NCI-H2171 (cell line): ENCODE results near the gene RAP1GAP.

Source experiments
- DNase-seq: peaks from one replicate; lab custom pipeline; 2025; lab: John Stamatoyannopoulos, UW

Gene RAP1GAP

DNA sequence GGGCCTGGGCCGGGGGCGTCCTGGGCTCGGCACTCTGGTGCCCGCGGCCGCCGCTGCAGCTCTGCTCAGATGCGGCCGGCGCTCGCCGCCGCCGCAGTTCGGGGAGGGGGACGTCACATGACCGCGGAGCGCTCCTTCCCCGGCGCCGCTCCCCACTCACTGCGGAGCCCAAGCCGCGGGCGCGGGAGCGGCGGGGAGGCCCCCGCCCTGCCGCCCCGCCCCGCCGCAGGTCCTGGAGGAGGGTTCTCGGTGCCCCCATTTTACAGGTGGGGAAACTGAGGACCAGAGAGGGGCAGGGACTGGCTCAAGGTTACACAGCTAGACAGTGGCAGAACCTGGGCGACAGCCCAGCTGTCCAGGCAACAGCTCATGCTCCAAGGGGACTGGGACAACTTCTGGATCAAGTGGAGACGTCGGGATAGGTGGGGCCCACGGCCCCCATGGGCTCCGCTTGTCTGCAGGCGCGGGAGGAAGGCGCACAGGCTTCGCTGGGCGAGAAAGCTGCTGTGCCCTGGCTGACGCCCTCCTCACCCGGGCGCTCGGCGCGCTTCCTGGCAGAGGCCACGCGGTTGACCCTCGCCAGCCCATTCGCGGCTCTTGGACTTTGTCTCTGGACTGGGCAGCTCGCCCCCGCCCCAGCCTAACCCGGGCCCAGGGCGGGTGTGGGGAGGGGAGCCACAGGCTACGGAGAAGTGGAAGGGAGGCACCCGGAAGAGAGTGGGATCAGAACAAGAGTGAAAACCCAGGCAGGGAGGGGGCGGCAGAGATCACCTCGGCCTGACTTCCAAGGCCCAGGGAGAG lies at the start of gene RAP1GAP:
TSS of gene RAP1GAP (minus strand) at position 100 of the 801 bp plus-strand sequence. CDS start 49,325 bp downstream, outside the sequence.
- DNase-seq: peak; percentile 32

DNA sequence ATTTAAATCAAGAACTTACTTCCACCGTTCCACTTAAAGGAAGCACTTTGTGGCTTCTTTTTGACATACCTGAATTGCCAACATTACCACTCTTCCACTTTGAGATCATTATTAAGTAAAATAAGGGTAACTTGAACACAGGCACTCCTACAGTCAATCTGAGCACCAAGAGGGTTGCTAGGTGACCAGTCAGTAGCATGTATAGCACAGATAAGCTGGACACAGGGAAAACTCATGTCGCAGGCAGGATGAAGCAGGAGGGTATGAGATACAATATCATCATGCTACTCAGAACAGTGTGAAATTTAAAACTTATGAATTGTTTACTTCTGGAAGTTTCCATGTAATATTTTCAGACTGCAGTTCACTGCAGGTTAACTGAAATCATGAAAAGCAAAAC lies 47.0 kb upstream of the RAP1GAP start:
- DNase-seq: no peak

DNA sequence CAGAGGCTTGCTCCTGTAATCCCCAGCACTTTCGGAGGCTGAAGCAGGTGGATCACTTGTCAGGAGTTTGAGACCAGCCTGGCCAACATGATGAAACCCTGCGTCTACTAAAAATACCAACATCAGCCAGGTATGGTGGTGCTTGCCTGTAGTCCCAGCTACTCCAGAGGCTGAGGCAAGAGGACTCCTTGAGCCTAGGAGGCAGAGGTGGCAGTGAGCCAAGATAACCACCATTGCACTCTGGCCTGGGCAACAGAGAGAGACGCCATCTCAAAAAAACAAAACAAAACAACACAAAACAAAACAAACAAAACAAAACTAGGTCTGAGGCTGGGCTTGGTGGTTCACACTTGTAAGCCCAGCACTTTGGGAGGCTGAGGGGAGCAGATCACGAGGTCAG lies 38.7 kb upstream of the RAP1GAP start:
- no peak for DNase-seq

DNA sequence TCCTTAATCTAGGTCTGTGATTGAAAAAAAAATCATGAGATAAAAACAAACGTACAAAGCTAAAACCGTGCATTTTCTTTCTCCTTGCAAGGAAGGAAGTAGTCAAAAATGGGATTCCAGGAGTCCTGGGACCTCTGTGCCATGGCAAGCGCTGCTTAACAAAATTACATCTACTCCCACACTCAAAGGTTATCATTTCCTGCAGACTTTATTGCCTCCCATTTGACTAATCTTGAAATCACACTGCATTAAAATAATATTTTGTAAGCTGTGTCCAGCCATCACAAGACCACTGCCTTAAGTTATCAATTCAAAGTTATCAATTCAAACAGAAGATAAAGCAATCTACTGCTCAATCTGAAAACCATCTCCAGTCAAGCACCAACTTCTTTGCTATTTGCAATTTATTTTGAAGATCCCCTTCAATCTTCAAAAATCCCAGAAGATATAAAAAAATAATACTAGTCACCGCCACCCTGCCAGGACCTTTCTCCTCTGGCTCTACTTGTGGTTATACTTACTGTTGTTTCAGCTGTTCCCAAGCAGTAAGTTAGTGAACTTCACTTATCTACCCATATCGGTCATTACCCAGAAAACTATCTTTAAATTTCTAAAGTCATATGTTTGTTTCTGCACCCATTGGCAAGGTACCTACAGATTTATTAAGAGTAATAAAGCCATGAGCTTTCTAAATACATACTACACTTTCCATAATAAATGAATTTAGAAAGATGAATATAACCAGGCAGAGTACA lies 38.1 kb upstream of the RAP1GAP start:
- DNase-seq: no peak

DNA sequence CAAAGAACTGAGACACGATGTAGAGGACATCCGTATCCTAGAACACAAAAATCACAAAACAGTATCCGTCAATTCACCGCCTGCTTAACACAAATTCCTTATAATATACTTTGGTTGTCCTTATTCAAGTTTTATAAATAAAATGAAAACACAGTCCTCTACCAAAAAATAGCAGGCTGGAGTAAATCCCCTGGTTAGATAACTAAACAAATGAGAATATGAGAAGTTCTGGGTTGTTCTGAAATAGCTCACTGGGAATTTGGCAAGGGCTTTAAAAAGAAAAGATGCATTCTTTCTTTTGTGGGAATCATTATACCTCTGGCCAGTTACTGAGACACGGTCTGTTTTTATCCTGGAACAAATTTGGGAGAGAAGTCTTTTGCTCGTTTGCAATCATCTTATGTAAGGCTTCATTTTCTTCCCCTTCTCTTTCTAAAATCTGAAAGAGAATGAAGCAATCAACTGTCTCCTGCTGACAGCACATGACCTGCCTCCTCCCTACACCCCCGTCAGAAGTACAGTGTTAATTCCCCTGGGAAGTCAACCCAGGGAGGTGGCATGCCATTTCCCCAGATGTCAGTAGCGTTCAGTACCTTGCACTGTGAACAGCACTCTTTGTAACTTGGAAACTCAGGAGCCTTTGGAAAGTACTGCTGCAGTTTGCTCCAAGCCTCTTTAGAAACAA lies 37.1 kb upstream of the RAP1GAP start:
- peak; percentile 81 for DNase-seq

DNA sequence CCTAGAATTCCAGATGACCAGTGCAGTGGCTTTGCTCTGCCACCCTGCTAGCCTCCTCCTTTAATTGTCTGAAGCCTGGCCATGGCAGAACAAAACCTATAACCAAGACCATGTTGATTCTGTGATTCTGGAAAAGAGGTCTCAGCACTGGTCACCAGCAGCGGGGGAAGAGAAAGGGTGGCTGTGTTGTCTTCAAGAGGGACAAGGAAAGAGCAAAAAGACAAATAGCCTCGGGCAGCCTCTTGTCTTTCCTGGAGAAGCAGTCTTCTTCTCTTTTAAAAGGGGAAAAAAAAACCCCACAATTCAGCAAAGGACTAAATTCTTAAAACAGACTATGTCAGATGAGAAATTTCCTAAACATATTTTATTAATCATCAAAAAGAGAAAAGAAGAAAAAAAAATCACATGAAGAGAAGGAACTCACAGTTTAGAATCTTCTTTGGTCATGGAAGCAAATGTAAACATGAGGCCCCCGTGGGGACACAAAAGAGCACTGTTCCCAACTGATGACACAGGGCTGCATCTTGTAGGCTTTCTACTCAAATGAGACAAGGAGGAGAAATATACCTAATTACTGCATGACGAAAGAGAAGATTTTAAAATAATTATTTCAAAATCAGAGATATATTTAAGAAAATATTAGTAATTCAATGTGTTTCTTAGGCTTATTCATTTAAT lies 36.3 kb upstream of the RAP1GAP start:
- no peak for DNase-seq

DNA sequence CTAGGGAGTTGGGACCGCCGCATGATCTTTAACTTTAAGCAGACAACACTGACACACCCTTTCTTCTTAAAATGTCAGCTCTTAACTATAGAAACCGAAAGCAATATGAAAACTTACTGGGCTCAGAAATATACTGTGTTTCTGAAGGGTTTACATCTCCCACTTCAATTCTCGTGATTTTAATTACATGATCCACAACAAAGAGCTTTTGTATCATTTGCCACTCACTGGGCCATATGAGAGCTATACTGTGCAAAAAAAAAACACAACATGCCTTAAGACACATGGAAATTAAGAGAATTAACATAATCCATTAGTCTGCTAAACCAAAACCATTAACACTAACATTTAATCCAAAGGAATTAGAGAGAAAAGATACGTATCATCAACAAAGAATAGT lies 35.0 kb upstream of the RAP1GAP start:
- no peak for DNase-seq

DNA sequence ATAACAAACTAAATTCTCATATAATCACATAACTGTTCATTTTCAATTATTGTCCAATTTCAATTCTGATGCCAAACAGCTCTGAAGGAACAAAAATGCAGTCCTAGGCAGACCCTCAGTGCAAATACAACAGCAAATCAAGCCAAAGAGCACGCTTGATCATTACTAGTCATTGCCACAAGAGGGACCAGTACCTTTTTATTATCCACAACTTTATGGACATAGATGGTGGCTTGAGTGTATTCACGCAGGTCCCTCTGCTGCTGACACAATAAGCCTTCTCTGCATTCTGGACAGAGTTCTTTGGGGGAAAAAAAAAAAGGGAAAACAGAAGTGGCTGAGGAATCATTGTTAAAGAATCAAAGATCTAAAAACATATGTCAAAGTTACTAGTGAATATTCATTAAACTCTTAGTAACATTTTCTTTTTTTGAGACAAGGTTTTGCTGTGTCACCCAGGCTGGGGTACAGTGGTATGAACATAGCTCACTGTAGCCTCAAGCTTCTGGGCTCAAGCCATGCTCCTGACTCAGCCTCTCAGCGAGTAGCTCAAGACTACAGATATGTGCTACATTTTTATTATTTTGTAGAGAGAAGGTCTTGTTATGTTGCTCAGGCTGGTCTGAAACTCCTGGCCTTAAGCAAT lies 34.3 kb upstream of the RAP1GAP start:
- no peak for DNase-seq

DNA sequence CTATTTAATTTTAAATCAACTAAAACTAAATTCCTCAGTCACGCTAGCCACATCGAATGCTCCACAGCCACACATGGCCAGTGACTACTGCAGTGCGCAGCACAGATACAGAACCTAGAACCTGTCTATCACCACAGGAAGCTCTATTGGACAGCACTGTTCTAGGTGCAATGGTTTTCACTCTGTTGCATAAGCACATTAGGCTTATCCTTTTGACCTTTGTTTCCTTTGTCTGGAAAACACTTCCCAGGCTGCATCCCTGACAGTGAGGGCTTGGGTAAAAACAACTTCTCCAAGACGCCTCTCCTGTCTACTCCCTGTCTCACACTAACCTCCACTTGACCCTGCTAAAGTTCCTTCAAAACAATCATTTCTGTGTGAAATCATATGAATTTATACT lies 33.6 kb upstream of the RAP1GAP start:
- no peak for DNase-seq

DNA sequence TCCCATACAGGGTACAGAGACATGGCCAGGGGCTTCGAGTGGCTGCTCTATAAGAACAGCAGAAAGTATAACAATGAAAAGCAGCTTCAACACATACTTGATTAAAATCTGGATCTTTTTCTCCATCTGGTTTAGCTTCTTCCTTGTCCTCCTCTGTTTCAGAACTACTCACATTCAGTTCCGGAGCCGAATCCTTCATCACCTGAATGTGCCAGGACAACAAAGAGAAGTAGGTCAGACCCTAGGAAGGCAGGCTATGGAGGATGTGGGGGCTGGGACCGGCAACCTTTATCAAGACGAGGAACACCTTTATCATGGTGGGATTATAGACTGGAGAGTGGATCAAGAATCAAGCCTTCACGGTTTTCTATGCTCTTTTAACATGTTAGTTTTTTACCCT lies 32.2 kb upstream of the RAP1GAP start:
- DNase-seq: no peak

DNA sequence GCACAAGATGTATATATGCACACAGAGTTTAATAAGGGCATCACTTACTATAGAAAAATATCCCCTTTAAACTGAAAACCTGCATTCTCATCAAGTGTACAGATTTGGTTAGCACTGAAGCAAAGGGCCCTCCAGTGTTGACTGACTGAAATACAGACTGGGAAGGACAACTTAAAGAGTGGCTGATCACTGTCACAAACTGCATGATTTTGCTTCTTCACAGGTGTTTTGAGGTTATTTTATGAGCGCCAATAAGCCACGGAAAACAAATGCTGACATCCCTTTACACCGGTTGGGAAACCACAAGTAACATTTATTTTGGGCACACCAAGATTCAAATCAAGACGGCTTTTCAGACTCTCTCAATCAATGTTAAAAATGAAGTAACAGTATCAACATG lies 30.9 kb upstream of the RAP1GAP start:
- DNase-seq: no peak

DNA sequence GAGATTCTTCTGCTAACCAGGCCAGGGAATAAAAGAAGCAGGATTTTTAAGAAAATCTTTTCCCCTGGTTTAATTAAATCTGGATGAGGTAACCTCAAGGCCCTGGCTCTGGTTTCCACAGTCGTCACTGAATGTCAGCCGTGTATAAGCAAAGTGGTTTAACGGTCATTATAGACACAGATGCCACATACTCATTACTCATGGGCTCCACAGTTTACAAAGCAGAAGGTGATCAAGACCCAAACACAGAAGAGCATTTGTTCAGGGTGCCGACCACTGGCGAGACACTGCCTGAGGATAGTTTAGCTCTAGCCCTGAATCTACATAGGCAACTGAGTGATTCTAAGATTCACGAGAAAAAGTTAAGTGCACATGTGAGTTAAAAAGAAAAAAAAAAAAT lies 27.8 kb upstream of the RAP1GAP start:
- no peak for DNase-seq

DNA sequence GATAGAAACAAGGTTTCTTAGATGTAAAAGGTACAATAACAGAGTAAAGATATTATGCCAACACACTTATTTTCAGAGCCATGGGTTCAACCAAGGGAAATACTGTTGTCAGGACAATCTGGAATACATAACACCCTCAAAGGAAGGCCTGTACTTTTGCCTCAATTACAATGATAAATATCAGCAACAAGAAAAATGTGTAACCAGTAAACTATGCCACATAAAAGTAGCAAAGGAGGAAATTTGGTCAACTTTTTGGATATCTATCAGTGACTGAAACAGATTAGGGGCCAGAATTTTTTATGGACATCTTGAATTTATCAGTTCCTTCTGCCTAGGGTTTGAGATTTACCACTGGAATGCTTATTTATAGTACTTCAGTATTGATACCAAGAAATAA lies 24.6 kb upstream of the RAP1GAP start:
- DNase-seq: no peak

DNA sequence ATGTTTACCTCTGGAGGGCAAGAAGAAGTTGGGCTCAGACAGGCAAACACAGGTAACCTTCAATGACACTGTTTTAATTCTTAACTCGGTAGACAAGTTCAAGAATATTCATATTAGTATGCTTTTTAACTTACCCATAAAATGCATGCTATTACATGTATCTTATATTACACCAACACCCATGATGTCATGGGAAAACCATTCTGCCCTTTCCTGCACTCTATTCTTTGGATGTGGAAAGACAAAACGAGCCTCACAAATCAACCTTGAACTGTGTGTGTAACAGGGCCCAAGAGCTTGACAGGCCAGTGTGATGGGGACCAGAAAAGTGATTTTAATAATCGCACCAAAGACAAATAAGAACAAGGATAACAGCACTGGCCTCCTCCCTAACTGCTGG lies 22.6 kb upstream of the RAP1GAP start:
- no peak for DNase-seq

DNA sequence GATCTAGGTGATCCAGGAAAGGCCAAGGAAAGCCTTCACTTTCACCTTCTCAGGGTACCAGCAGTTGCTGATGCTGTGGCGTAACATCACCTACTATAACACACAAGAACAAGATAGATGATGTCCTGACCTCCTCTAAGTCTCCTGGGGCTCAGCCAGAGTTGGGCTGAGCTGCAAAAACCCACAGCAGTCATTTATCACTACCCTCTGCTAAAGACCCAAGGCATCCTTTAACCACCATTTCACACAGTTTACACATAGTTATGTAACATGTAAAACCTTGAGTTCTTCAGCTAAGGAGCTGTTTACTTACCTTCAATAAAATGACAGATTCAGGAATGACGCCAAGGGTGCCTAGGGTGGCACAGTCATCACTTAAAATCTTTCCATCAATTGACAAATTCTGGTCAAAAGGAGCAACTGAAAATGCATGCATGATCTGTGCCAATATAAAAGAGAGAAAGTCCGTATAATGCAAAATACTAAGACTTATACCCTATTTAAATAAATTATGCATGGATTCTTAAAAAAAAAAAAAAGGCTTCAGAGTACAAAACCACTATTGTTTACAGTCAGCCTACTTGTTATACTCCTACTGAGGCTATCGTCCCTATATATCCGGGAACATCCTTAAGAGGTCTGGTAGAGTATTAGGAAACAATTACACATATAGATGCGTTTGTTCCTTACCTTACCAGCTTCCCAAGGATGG lies 20.7 kb upstream of the RAP1GAP start:
- DNase-seq: no peak

DNA sequence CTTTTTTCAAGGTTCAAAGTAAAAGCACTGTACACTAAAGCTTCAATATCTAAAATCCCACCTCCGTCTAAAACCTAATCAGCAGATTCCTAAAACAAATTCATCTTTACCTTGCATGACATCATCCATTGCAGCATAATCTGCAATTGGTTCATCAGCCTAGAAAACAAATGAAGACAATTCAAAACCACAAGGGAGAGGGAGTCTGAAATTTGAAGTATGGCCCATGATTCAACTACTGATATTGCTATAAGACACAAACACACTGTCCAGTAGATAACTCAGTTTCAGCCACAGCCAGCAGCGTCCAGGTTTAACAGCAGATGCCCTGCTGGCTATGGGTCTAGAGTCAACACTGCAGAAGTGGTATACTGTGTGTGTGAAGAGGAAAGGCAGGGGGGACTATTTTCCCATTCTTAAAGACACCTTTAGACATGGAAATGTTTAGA lies 17.9 kb upstream of the RAP1GAP start:
- no peak for DNase-seq

DNA sequence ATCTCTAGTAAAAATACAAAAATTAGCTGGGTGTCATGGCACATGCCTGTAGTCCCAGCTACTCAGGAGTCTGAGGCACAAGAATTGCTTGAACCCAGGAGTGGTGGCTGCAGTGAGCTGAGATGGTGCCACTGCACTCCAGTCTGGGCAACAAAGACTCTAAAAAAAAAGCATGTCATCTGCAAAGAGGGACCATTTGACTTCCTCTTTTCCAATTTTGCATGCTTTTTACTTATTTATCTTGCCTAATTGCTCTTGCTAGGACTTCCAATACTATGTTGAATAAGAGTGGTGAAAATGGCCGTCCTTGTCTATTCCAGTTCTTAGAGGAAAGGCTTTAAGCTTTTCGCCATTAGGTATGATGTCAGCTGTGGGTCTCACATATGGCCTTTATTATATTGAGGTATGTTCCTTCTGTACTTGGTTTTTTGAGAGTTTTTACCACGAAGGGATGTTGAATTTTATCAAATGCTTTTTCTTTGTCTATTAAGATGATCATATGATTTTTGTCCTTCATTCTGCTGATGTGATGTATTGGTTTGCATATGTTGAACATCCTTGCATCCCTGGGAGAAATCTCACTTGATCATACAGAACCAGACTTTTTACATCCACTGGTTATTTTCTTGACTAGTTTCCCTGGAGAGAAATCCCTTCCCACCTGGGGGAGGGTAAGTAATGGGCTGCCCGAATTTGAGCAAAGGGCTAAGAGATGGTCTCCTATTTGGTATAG lies 17.0 kb upstream of the RAP1GAP start:
- DNase-seq: no peak

DNA sequence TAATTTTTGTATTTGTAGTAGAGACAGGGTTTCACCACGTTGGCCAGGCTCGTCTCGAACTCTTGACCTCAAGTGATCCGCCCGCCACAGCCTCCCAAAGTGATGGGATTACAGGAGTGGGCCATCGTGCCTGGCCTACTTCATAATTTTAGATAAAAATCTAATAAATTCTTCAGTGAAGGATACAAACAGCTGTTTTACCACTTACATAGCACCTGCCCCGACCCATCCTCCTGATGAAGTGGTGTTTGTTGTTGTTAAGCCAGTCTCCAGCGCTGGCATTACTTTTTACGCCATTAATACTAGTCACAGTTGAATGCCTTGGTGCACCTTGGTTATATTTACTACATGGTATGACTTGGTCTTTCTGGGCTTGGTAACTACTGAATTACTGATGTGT lies 12.3 kb upstream of the RAP1GAP start:
- DNase-seq: no peak

DNA sequence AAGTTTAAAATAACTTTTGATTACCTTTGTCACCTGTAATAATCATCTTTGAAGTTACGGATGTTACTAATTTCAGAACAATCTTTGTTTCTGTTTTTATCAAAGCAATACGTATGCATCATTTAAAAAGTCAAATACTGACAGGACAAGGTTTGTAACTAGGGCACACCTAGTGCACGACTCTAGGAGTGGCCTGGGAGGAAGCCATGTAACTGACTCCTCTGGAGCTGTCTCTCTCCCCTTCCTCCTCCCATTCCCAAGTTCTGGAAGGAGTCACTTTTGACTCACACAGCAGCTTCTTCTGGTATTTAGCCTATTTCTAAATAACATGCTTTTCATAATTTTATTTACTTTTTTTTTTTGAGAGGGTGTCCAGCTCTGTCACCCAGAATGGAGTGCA lies 11.8 kb upstream of the RAP1GAP start:
- no peak for DNase-seq

DNA sequence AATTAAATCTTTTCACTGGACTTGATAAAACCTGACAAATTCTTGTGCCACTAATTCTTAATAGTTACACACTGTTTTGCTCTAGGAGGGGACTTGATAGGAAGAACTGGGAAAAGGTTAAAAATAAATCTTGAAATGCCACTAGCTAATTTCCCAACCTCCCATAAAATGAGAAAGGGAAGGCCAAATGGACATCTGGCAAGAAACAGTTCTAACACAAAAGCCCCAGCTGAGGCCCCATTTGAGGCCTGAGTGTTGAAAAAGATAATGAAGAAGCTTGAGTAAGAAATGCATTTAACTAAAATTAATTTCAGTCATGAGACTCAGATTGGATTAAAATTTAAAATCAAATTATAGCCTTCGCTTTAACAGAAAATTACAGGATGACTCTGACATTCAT lies 11.2 kb upstream of the RAP1GAP start:
- no peak for DNase-seq
